HG03175 (cell line): ENCODE results near the gene CCDC57.

Source experiments
- ATAC-seq: cut with Tn5 transposase; IDR thresholded peaks from one replicate; pipeline ENCODE4 v1.9.1; 2021; ENCODE audit warnings: mild to moderate bottlenecking, moderate library complexity; ENCODE audit not compliant: unreplicated experiment

The CCDC57 gene

DNA sequence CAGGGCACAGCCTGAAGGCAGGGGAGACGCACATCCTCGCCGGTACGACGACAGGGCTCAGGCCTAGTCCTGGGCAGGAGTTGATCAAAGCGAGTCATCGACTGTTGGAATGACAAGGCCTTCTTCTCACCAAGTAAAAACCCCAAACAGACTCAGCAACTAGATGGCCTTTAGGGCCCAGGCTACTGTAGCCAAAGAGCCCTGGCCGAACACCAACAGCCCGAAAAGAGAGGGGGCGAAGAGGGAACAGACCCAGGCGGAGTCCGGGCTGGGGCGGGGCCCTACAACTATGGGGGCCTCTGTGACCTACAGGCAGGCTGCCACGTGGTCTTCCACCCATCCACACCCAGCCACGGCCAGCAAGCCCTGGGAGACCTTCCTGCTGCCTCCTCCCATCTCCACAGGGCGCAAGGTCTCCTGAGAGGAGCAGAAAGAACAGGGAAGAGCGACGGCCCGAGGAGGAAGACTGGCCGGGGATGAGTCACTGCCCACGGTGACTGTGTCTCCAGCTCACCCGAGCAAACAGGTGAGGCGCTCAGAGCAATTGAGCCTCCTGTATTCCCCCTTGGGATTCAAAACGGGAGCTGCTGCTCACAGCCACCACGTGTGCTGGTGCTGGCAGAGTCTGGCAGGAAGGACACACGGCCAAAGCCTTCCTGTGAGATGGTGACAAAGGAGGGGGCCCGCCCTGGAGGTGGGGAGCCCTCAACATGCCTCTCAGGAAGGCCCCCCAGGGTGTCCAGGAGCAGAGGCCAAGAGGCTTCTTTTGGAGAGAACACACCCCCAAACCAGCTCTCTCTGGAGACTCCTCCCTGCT is 33.9 kb upstream of the CCDC57 start:
- ATAC-seq = no peak

DNA sequence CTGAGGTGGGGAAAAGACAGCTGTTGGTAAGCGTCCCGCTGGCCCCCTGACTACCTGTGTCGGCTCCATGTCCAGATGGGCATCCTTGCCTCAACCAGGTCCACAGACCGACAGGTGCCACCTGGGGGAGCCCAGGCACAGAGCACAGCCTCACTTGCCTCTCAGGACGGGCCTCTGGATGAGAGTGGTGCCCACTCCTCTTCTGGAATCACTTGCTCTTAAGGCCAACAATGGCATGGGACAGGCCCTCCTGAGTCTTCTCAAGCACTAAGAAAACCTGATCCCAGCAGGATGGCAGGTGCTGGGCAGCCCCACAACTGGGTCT is 33.4 kb upstream of the CCDC57 start:
- no peak for ATAC-seq

DNA sequence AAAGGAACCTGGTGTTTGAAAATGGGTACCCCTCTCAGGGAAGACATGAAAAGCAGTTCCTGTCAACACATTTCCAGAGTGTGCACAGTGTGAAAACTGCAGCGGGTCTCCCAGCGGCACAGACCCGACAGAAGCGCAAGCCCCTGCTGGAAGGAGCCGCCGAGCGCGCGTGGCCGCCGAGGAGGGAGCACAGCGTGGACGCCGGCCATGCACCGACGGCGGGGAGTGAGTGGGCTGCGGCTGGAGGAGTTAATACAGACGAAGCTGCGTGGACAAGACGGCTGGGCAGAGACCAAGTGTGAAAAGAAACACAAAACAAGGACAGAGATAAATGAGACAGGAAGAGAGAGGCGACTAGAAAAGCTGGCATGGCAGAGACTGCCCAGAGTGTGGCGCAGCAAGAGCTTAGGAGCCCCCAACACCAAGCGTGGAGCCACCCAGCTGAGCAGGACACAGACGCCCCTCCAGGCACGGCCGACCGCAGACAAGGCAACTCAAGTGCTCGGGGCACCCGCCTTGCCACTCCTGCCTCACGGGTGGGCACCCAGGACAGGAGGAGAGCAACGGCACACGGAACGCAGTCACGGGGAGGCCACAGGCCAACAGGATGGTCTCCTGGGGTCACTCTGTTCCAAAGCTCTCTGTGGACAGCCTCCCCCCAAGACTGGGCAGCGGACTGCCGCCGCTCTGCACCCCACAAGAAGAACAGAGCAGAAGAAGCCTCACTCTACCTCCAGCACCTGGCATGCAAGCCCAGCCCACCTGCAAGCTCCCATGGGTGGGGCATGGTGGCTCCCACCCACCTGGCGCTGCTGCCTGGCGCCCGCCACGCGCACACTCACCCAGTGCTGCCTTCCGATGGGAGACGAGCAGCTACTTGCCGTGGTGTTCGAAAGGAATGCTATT is 32.7 kb upstream of the CCDC57 start:
- ATAC-seq = no peak

DNA sequence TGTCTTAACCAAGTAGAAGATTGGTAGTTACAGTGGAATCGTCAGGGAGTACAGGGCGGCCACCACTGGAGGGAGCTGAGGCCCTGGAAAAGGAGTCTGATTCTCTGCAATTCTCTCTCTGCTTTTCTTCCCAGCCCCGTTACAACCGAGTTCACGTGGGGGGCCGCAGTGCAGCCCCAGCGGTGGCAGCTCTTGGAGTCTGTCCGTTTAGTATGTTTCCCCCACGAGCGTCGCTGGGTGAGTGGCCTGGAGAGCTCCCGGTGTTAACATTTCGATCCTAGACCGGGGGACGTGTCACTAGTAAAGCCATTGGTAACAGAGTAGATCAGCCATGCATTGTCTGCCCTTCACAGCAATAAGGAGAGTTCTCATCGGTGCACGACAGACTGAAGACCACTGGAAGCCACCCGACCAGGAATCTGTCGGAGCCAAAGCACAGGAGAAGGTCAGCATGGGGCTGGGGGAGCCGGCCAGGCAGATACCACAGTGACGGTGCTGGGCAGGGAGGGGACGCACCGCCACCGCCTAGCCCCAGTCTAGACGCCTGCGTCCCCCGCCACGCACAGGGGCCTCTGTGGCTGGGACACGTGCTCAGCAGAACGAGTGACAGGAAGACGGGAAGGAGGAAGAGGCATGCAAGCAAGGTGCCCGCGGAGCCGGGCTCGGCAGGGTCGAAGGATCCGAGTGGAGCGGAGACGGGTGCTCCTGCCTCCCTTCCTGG is 31.9 kb upstream of the CCDC57 start:
- ATAC-seq = no peak

DNA sequence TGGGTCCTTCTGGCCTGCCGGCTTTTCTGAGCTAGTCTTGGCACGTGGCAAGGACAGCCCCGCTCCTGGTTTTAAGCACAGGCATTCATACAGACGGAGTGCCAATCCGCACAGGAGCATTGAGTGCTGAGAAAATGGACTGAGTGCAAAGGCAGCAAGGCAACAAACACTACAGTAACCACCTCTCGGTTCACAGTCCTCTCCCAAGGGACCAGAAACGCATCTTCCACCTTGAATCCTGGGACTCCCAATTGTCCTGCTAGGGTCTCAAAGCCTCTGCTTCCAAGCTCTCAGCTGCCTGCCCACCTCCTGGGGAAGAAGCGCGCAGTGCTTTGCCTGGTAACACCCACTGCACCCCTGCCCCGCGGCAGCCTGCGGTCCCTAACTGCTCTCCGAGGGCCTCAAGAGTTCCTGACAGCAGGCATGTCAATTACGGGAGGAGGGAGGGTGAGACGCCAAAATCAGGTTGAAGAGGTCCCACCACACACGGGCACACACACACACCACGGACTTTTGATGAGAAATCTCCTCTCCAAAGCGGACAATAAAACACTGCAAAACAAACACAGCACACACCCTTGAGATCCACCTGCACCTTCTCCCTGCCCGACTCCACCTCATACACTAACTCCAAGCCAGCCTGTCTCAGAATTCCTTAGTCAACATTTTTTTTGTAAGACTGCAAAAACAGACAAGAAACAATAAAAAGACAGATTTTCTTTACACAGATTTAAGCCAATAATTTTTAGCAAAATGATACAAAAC is 31.2 kb upstream of the CCDC57 start:
- ATAC-seq = no peak

DNA sequence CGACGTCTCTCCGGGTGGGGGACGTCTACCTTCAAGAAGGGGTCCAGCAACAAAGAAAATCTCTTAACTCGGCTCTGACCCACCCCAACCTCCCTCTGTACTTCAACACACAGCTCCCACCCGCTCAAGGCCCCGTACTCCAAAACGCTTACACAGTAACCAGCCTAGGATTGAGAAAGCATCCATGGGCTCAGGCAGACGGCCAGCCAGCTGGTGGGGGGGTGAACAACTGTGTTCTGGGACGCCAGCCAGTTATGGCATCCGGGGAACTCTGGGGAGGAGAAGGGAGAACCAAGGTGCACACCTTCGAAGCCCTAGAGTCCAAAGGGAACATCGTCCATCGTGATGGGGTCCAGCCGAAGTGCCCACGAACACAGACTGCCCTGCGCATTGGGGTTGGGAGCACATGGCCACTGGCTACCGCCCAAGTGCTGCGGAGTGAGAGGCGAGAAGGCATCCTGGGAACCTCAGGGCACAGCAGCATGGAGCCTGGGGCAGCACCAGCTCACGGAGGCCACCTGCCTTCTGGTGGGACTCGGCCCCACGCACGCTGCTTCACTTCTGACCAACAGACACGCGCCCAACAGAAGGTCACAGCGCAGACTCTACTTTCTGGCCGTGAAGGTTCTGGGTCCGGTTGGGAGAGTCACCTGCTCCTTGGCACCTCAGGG is 30.5 kb upstream of the CCDC57 start:
- no peak for ATAC-seq

DNA sequence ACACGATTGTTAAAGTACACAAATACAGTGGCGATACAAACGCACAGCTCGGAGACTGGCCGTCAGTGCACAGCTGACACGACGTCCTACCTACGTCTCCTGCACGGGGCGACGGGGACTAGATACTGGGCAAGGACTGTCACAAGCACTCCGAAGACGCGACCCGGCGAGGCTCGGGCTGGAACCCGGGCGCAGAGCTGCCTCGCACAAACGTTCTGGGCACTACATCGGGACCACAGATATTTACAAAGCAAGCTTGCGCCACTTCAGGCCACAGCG is 30.0 kb upstream of the CCDC57 start:
- no peak for ATAC-seq

DNA sequence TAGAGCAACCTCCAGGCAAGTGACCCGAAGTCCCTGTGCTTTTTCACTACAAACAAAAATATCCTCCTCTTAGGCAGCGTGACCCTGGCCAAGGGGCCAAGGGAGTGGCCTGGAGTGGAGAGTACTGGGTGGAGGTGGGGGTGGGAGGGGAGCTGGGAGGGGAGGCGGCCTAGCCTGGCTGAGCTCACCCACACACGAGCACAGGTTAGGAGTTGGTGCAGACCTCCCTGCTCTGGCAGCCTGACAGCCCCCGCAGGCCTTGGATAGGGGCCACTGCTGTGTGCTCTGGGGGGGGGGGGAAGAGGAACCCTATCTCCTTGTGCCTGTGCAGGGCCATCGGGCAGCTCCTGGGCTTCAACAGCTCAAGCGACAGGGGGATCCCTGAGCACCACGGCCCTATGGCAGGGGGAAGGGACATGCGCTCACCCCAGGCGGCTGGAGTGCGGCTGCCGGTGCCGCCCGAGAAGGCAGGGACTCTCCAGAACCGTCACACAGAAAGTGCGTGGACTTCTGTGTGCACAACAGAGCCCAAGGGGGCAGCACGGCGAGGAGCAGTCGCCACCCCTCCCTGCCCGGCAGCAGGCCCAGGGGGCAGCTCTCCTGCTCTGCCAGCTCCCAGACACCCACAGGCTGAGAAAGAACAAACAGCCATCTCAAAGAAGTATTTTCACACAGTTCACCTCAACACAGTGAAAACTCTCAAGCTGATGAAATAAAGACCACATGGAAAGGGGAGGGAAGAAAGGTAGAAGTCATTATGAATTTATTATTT is 29.5 kb upstream of the CCDC57 start:
- ATAC-seq = no peak

DNA sequence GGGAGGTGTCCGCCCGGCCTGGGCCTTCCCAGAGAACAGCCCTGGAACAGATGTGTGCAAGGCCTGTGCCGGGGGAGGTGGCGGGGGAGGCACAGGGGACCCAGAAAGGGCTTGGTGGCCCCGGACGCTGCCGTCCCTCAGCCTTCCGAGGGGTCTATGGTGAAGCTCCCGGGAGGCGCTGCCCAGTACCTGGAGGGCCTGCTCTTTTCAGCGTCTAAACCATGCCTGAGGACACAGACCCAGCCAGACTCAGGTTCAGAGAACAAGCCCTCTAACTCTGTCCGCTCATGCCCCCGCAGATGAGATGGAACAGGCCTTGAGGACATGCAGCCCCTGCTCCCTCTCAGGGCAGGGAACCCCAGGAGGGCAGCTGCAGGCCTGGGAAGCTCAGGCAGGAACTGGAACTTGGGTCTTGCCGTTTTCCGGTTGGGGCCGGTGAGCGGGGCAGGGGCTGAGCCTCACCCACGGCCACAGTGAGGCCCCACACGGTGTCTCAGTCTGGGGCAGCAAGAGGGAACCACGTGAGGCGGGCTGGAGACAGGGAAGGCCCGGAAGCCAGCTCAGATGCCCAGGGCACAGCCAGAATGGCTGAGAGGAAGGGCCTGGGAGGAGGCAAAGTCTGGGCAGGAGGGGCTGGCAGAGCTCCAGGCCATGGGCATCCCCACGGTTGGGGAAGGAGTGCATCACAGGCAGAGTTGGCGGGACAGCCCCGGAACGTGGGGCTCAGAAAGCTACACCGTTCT is 28.7 kb upstream of the CCDC57 start:
- ATAC-seq = no peak

DNA sequence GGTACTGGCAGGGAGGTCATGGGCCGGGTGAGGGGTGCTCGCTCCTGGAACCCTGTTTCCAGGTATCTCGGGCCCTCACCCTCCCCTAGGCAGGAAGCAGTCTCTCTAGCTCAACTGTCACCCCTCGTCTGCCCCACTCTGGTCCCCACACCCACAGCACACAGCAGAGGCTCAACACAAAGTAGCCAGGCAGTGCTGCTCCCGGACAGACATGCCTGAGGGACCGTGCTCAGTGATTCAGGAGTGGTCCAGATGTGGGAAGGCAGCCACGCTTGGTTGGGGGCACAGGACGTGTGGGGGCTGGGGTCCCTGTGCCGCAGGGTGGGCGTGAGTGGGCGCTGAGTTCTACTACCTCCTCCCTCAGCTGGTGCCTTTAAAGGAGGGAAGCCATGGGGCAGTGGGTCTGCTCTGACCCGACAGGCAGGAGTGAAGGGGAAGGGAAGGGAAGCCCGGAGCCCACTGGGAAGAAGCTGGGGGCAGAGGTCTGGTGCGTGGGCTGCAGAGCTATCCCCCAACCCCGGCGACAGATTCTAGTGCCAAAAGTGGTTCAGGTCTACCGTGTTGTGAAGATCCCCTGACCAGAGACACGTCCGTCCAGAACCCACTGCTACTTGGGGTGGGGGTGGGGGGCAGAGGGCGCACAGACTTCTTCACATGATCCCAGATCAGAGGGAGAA is 28.0 kb upstream of the CCDC57 start:
- ATAC-seq = no peak

DNA sequence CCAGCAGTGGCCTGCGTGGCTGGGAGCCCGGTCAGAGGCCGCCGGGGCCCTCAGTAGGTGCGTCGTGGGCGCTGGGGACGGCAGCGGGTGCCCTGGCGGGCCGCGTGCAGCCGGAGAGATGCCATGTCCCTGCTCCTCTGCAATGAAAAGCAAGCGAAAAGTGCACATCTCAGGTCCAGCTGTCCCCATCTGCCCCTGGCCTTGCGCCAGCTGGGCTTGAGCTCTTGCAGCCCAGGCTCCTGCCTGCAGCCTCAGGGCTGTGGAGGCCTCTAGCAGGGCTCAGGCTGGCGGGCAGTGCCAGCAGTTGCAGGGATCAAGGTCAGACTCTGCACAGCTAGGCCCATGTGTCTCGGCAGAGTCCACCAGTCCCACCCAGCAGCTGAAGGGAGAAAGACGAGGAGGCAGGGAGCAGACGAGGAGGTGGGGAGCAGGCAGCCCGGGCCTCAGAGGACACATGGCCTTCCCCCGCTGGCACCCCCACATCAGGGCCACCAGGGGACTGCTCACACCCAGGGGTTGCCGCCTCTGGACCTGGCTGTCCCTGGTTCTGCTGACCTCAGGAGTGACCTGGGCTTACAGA is 27.4 kb upstream of the CCDC57 start:
- no peak for ATAC-seq

DNA sequence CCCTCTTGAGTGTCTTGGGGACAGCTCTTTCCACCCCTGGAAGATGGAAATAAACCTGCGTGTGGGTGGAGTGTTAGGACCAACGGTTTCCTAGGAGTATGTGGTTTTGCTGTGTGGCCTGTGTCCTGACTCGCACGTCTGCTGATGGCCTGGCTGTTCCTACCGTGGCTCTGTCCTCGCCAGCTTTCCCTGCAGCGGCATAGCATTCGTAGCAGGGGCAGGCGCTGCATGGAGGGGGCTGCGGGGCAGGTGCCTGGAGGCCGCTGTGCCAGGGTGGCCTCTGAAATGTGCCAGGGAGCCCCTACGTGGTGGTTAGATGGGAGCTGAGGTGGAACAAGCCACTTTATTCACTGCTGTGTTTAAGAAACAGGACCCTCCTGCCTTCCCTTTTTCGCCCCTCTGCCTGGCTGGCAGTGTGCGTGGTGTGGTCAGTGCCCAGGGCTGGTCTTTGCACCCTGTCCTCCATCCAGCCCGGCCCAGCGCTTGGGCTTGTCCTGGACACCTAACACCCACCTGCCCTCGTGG is 26.8 kb upstream of the CCDC57 start:
- no peak for ATAC-seq

DNA sequence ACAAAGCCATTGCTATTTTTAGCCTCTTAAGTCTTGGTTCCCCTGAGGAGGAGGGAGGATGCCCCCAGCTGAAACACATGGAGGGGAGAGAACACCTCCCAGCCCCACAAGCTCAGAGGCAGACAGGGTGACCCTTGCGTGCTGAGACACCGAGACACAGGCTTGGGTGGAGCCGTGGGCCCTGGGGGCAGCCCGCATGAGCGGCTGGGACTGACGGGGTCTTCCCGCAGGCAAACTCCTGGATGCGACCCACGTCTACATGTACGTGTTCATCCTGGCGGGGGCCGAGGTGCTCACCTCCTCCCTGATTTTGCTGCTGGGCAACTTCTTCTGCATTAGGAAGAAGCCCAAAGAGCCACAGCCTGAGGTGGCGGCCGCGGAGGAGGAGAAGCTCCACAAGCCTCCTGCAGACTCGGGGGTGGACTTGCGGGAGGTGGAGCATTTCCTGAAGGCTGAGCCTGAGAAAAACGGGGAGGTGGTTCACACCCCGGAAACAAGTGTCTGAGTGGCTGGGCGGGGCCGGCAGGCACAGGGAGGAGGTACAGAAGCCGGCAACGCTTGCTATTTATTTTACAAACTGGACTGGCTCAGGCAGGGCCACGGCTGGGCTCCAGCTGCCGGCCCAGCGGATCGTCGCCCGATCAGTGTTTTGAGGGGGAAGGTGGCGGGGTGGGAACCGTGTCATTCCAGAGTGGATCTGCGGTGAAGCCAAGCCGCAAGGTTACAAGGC is 26.0 kb upstream of the CCDC57 start:
- no peak for ATAC-seq

DNA sequence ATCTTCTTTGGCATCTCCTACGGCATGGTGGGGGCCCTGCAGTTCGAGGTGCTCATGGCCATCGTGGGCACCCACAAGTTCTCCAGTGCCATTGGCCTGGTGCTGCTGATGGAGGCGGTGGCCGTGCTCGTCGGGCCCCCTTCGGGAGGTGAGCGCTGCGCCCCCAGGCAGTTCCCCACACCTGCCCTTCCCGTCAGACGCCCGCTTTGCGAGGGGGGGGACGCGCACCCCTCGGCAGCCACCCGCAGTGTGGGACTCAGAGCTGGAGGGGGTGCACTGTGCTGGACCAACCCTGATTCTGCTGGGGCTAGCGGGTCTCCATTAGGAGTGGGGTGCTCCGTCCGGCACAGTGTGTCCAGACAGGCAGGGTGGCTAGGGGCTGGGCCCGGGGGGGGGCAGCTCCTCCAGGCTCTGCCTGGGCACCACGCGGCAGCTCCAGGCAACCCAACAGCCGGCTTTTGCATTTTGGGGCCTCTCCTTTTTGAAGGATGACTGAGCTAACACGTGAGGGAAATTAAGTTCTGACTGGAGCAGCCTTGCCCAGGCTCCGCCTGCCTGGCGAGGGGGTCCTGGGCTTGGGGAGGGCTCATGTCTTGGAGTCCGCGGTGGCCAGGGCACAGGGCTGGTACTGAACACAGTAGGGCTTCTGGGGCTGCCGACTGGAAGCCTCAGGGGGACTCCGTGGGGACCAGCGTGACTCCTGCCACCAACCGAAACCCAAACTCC is 25.3 kb upstream of the CCDC57 start:
- no peak for ATAC-seq

DNA sequence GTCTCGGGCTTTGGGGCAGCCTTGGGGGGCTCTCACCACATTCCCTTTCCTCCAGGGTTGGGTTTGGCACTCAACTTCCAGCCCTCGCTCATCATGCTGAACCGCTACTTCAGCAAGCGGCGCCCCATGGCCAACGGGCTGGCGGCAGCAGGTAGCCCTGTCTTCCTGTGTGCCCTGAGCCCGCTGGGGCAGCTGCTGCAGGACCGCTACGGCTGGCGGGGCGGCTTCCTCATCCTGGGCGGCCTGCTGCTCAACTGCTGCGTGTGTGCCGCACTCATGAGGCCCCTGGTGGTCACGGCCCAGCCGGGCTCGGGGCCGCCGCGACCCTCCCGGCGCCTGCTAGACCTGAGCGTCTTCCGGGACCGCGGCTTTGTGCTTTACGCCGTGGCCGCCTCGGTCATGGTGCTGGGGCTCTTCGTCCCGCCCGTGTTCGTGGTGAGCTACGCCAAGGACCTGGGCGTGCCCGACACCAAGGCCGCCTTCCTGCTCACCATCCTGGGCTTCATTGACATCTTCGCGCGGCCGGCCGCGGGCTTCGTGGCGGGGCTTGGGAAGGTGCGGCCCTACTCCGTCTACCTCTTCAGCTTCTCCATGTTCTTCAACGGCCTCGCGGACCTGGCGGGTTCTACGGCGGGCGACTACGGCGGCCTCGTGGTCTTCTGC is 24.6 kb upstream of the CCDC57 start:
- ATAC-seq = no peak
